Breast epithelium (tissue), 3 donors: ENCODE results near the gene MATN3.

Experiments
- CTCF ChIP-seq, 3 donors: fragments of 450-650 bp; IDR thresholded peaks; one replicate each; pipeline ENCODE4 v1.5.1; 2016 to 2017; ENCODE audit warnings: antibody characterized with exemption in 3 of 3, mild to moderate bottlenecking in 3 of 3, moderate library complexity in 3 of 3
- POLR2A ChIP-seq: fragments of 450-650 bp; IDR thresholded peaks from one replicate; pipeline ENCODE4 v1.6.1; 2016; ENCODE audit warnings: antibody characterized with exemption, mild to moderate bottlenecking, moderate library complexity

- TF ChIP-seq POLR2A, result no peak
- no peak for TF ChIP-seq CTCF (IDR thresholded peaks at IDR 0.05)
These were observed 63.4 kb downstream of the MATN3 start for GRCh38 chr2:19949071-19949470.
